Endothelial cell of umbilical vein (primary cell): ENCODE data around the gene PDK3. TPM values are rescaled to one million over a fixed set of nuclear protein-coding genes. Genes with fewer than 3 reads are reported as not detected.

ENCODE experiments used
- BruUV-seq: library from RNA; stranded (reverse); fragments of 400-500 nt; replicated peaks from 2 replicates; lab custom pipeline; 2021; lab: Mats Ljungman, UMichigan
- CTCF ChIA-PET: fragments of 300-600, 350-600 bp; sonication (Branson Sonifier 250); formaldehyde crosslinking; loops from one replicate; lab custom pipeline; 2021; ENCODE audit warnings: antibody characterized with exemption, inconsistent platforms; lab: Charles Lee
- POLR2A ChIA-PET: fragments of 300-600, 350-600 bp; sonication (Branson Sonifier 250); formaldehyde crosslinking; loops from one replicate; lab custom pipeline; 2021; ENCODE audit warnings: antibody characterized with exemption, inconsistent platforms; lab: Charles Lee
- DNase-seq: peaks from one replicate; pipeline ENCODE4 v3.0.0-alpha.2; 2011; ENCODE audit warnings: low read depth, low spot score
- FAIRE-seq: peaks from 2 replicates; lab custom pipeline; 2011; peaks lifted over from hg19 to GRCh38; lab: Jason Lieb, UNC
- H2AFZ ChIP-seq: 2 replicates; pipeline ENCODE4 v1.6.0; 2012; ENCODE audit warnings: low read depth, low read length, control low read depth, inconsistent platforms
- H3K27ac ChIP-seq: 2 replicates; pipeline ENCODE4 v1.5.1; 2011; ENCODE audit warnings: low read depth, mild to moderate bottlenecking, control low read depth, low read length, moderate library complexity; ENCODE audit not compliant: insufficient read depth
- H3K27me3 ChIP-seq, 2 experiments: 2 replicates each; pipeline versions ENCODE4 v1.6.0 to v1.6.1; 2011; ENCODE audit warnings: low read length in 2 of 2, mixed read lengths in 1 of 2; ENCODE audit not compliant: control insufficient read depth in 2 of 2, insufficient read depth in 2 of 2
- H3K36me3 ChIP-seq, 2 experiments: 2 replicates in 1 of 2; 3 replicates in 1 of 2; pipeline ENCODE4 v1.5.1; 2011; ENCODE audit warnings: low read length in 2 of 2, mild to moderate bottlenecking in 1 of 2, moderate library complexity in 1 of 2; ENCODE audit not compliant: control insufficient read depth in 2 of 2, insufficient read depth in 2 of 2; ENCODE audit errors: extremely low read depth in 1 of 2
- H3K4me1 ChIP-seq: 3 replicates; pipeline ENCODE4 v1.5.1; 2011; ENCODE audit warnings: mild to moderate bottlenecking, low read length; ENCODE audit not compliant: control insufficient read depth, insufficient read depth; ENCODE audit errors: extremely low read depth
- H3K4me2 ChIP-seq: 2 replicates; pipeline ENCODE4 v1.6.1; 2011; ENCODE audit warnings: low read length, control low read depth, mixed read lengths; ENCODE audit not compliant: insufficient read depth
- H3K4me3 ChIP-seq, 3 experiments: fragments of 200-600 bp in 1 of 3; sonication (generic), shearing (Covaris generic) in 1 of 3; replicated peaks in 1 of 3; 2 replicates each; pipeline ENCODE4 v1.5.1; 2011 to 2016; ENCODE audit warnings: control low read depth in 3 of 3, low read length in 3 of 3, mild to moderate bottlenecking in 2 of 3, inconsistent platforms in 1 of 3, low read depth in 1 of 3, moderate library complexity in 1 of 3; ENCODE audit not compliant: insufficient read depth in 1 of 3
- H3K79me2 ChIP-seq: 2 replicates; pipeline ENCODE4 v1.6.0; 2012; ENCODE audit warnings: low read length, inconsistent platforms; ENCODE audit not compliant: control insufficient read depth, insufficient read depth
- H3K9ac ChIP-seq: replicated peaks from 2 replicates; pipeline ENCODE3; 2011; ENCODE audit warnings: low read length, control low read depth; ENCODE audit not compliant: insufficient read depth; ENCODE audit errors: extremely low read depth
- H3K9me1 ChIP-seq: replicated peaks from 3 replicates; pipeline ENCODE4 v1.6.0; 2011; ENCODE audit warnings: mild to moderate bottlenecking, low read length; ENCODE audit not compliant: control insufficient read depth, insufficient read depth; ENCODE audit errors: extremely low read depth
- H3K9me3 ChIP-seq: replicated peaks from 2 replicates; pipeline ENCODE4 v1.5.1; 2012; ENCODE audit warnings: low read length, inconsistent platforms; ENCODE audit not compliant: control insufficient read depth, insufficient read depth
- H4K20me1 ChIP-seq: replicated peaks from 2 replicates; pipeline ENCODE3; 2011; ENCODE audit warnings: mild to moderate bottlenecking, low read length; ENCODE audit not compliant: control insufficient read depth, insufficient read depth; ENCODE audit errors: extremely low read depth
- EZH2 ChIP-seq: IDR thresholded peaks from 2 replicates; pipeline ENCODE4 v1.6.1; 2012; ENCODE audit warnings: borderline replicate concordance, low read depth, mild to moderate bottlenecking, moderate library complexity, low read length, inconsistent platforms; ENCODE audit not compliant: severe bottlenecking
- GATA2 ChIP-seq: IDR thresholded peaks from 2 replicates; pipeline ENCODE4 v1.7.0; 2011; ENCODE audit warnings: low read depth, mild to moderate bottlenecking, moderate library complexity, mixed read lengths, low read length; ENCODE audit not compliant: insufficient read length, insufficient read depth
- JUN ChIP-seq: IDR thresholded peaks from 2 replicates; pipeline ENCODE4 v1.6.1; 2011; ENCODE audit warnings: borderline replicate concordance, low read depth; ENCODE audit not compliant: insufficient read length, insufficient read depth
- MYC ChIP-seq: IDR thresholded peaks from one replicate; pipeline ENCODE4 v1.6.1; 2011; ENCODE audit warnings: mild to moderate bottlenecking, low read depth, low read length
- POLR2A ChIP-seq: IDR thresholded peaks from 2 replicates; pipeline ENCODE4 v1.6.1; 2012; ENCODE audit warnings: low read depth, mild to moderate bottlenecking, control low read depth, low read length
- POLR2AphosphoS5 ChIP-seq: IDR thresholded peaks from 2 replicates; pipeline ENCODE4 v1.6.1; 2012; ENCODE audit warnings: low read depth, mild to moderate bottlenecking, control low read depth, low read length, moderate library complexity; ENCODE audit not compliant: insufficient read depth
- dilution Hi-C: fragments of 300-500 bp; cut with MboI; formaldehyde crosslinking; loops from one replicate; pipeline ENCODE4 v1.15.0; 2019; ENCODE audit warnings: low sequenced_read_pairs; ENCODE audit not compliant: extremely low pct_ligation_motif_present
- intact Hi-C: fragments of 100-400 bp; cut with micrococcal nuclease; formaldehyde crosslinking; loops from one replicate; pipeline ENCODE4 v1.10.0; 2022
- polyA plus RNA-seq, 4 experiments: library from polyadenylated mRNA; depleted of rRNA in 3 of 4; stranded (reverse) in 3 of 4; unstranded in 1 of 4; fragments of >200 nt; gene quantifications; 2 replicates each; pipeline versions ENCODE4 v1.2.1 to v1.2.3, GENCODE V29; 2011 to 2012; ENCODE audit warnings: missing spikeins in 1 of 4
- total RNA-seq: library from RNA; stranded (reverse); gene quantifications from 2 replicates; pipeline ENCODE4 v1.2.3, GENCODE V29; 2021
- TF ChIP-seq, protein P1 (sequence below), 2 donors: IDR thresholded peaks; 1 replicate in 1 of 2; 2 replicates in 1 of 2; pipeline ENCODE4 v1.5.1; 2011; ENCODE audit warnings: low read length in 2 of 2, mild to moderate bottlenecking in 2 of 2, moderate library complexity in 2 of 2, control low read depth in 1 of 2, inconsistent platforms in 1 of 2, low read depth in 1 of 2; ENCODE audit not compliant: insufficient read depth in 1 of 2; ENCODE audit errors: extremely low read depth in 1 of 2

The PDK3 gene
- total and polyA plus RNA-seq, 2 donors (not counting 3 experiments of a cell fraction or from before 2014, with no cell fraction given) = 3.0 to 5.9 TPM

- Histone ChIP-seq H3K4me3 (no peak overlapping the region), H3K27me3 (no peaks in the 10 kb centered on the region), H3K4me2 (no peak overlapping the region), H3K79me2 (no peaks in the 10 kb centered on the region), H3K27ac (no peak overlapping the region), H3K9ac (no peak overlapping the region), H4K20me1 (no peaks in the 10 kb centered on the region), H3K36me3 (no peaks in the 10 kb centered on the region), H3K9me3 (no peaks in the 10 kb centered on the region), H3K9me1 (no peaks in the 10 kb centered on the region), H3K4me1 (no peaks in the 10 kb centered on the region), H2AFZ (no peak overlapping the region)
- dilution Hi-C loops = no loop called here
- intact Hi-C loops = no loop called here
- ChIA-PET POLR2A (no interaction called here), CTCF (no interaction called here)
- FAIRE-seq (no peak), DNase-seq (no peak)
- TF ChIP-seq JUN (no peak), MYC (no peak), EZH2 (no peak), POLR2A (no peak)
- TF ChIP-seq, protein P1, sequence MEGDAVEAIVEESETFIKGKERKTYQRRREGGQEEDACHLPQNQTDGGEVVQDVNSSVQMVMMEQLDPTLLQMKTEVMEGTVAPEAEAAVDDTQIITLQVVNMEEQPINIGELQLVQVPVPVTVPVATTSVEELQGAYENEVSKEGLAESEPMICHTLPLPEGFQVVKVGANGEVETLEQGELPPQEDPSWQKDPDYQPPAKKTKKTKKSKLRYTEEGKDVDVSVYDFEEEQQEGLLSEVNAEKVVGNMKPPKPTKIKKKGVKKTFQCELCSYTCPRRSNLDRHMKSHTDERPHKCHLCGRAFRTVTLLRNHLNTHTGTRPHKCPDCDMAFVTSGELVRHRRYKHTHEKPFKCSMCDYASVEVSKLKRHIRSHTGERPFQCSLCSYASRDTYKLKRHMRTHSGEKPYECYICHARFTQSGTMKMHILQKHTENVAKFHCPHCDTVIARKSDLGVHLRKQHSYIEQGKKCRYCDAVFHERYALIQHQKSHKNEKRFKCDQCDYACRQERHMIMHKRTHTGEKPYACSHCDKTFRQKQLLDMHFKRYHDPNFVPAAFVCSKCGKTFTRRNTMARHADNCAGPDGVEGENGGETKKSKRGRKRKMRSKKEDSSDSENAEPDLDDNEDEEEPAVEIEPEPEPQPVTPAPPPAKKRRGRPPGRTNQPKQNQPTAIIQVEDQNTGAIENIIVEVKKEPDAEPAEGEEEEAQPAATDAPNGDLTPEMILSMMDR (IDR thresholded peaks at IDR 0.05; ENCODE audit: extremely low read depth in 1 of 2, insufficient read depth in 1 of 2, low read depth in 1 of 2, low read length in 2 of 2) = no peak
- BruUV-seq = no TSS peak
Measured at GRCh38 chrX:24468245-24468644, 3.2 kb downstream of the PDK3 start.

GRCh38 chrX:24471808-24472207, 6.7 kb downstream of the PDK3 start:
- TF ChIP-seq EZH2 = no peak
- TF ChIP-seq, protein P1 (IDR thresholded peaks at IDR 0.05; ENCODE audit: extremely low read depth in 1 of 2, insufficient read depth in 1 of 2, low read depth in 1 of 2, low read length in 2 of 2) = no peak
- TF ChIP-seq GATA2 = no peak
- TF ChIP-seq POLR2AphosphoS5 = no peak
- TF ChIP-seq POLR2A = no peak
- no peak for TF ChIP-seq MYC
- Histone ChIP-seq H3K27me3 (no peaks in the 10 kb centered on the region), H3K4me3 (no peak overlapping the region), H2AFZ (no peak overlapping the region), H3K9me3 (no peaks in the 10 kb centered on the region), H4K20me1 (no peaks in the 10 kb centered on the region), H3K4me1 (peaks cover 3% of the 10 kb centered on the region), H3K4me2 (no peak overlapping the region), H3K9me1 (no peaks in the 10 kb centered on the region), H3K27ac (no peak overlapping the region), H3K9ac (no peak overlapping the region), H3K36me3 (no peaks in the 10 kb centered on the region), H3K79me2 (no peaks in the 10 kb centered on the region)
- FAIRE-seq (no peak), DNase-seq (no peak)
- dilution Hi-C loops = no loop called here
- intact Hi-C loops = no loop called here
- BruUV-seq = no TSS peak
- ChIA-PET POLR2A (no interaction called here), CTCF (no interaction called here)
